Measurements from ENCODE around the gene KLHDC3. TPM values are rescaled to one million over a fixed set of nuclear protein-coding genes. Genes with fewer than 3 reads are reported as not detected.

KLHDC3 gene
- total RNA-seq, 2 donors from 2014 or later: 81.5 to 113 TPM

Other genes with a start within 250 kb of the KLHDC3 start
- gene BICRAL, start 232.2 kb upstream of the KLHDC3 start, total RNA-seq: 10 to 100 TPM; 10.0 to 10.7 TPM
- gene RPL7L1, start 134.6 kb upstream of the KLHDC3 start, total RNA-seq: 10 to 100 TPM; 50.8 to 60.8 TPM
- gene PTCRA, start 98.2 kb upstream of the KLHDC3 start, total RNA-seq: not detected
- 10 to 100 TPM; 19.1 to 28.4 TPM for gene CNPY3, start 84.8 kb upstream of the KLHDC3 start, total RNA-seq
- gene GNMT, start 53.5 kb upstream of the KLHDC3 start, total RNA-seq: under 1 TPM; 0.41 to 0.63 TPM
- gene PEX6, start 35.1 kb upstream of the KLHDC3 start, total RNA-seq: 10 to 100 TPM; 15.0 to 25.6 TPM
- 10 to 100 TPM; 25.2 to 30.2 TPM for gene PPP2R5D, start 29.7 kb upstream of the KLHDC3 start, total RNA-seq
- 10 to 100 TPM; 31.9 to 37.6 TPM for gene MEA1, start 303 bp upstream of the KLHDC3 start, total RNA-seq
- gene RRP36, start 7.4 kb downstream of the KLHDC3 start, total RNA-seq: 10 to 100 TPM; 24.7 to 37.0 TPM
- gene CUL7, start 39.6 kb downstream of the KLHDC3 start, total RNA-seq: 10 to 100 TPM in 1 of 2 donors, 1 to 10 TPM in 1; 7.6 to 10.8 TPM
- 10 to 100 TPM; 76.3 to 97.1 TPM for gene MRPL2, start 45.2 kb downstream of the KLHDC3 start, total RNA-seq
- 10 to 100 TPM; 37.0 to 37.5 TPM for gene KLC4, start 45.4 kb downstream of the KLHDC3 start, total RNA-seq
- gene PTK7, start 62.1 kb downstream of the KLHDC3 start, total RNA-seq: 1 to 10 TPM; 6.6 to 7.8 TPM
- 10 to 100 TPM; 68.0 to 92.0 TPM for gene SRF, start 157.0 kb downstream of the KLHDC3 start, total RNA-seq
- gene CUL9, start 167.9 kb downstream of the KLHDC3 start, total RNA-seq: 10 to 100 TPM; 14.6 to 17.4 TPM
- 10 to 100 TPM; 22.7 to 35.4 TPM for gene DNPH1, start 215.2 kb downstream of the KLHDC3 start, total RNA-seq
- gene TTBK1, start 229.2 kb downstream of the KLHDC3 start, total RNA-seq: under 1 TPM; 0.13 to 0.24 TPM

Data from left cardiac atrium (tissue), 2 donors.